SK-N-SH (cell line): ENCODE measurements around the gene ADK. TPM values are rescaled to one million over a fixed set of nuclear protein-coding genes. Genes with fewer than 3 reads are reported as not detected.
A peak's percentile ranks its signal among the peaks of the same experiment; 100 is the strongest.

Experiments
- CTCF ChIA-PET: fragments of 300-600, 350-600 bp; formaldehyde crosslinking; extraction: SDS; loops from one replicate; lab custom pipeline; 2021; lab: Yijun Ruan, JAX
- POLR2A ChIA-PET: fragments of 350-600 bp; sonication (Branson Sonifier 250); formaldehyde crosslinking; extraction: SDS; loops from one replicate; lab custom pipeline; 2020; ENCODE audit warnings: antibody characterized with exemption, inconsistent platforms; lab: Yijun Ruan, JAX
- DNase-seq: peaks from one replicate; pipeline ENCODE4 v3.0.0; 2012
- H2AFZ ChIP-seq: fragments of 200-600 bp; sonication (generic); 2 replicates; pipeline ENCODE4 v1.8.1; 2016; ENCODE audit warnings: antibody characterized with exemption, mild to moderate bottlenecking, low read depth
- H3F3A ChIP-seq: fragments of 200-600 bp; sonication (generic); replicated peaks from 2 replicates; pipeline ENCODE3; 2016; ENCODE audit warnings: antibody characterized with exemption, mild to moderate bottlenecking; ENCODE audit not compliant: insufficient read depth
- H3K27ac ChIP-seq, 2 experiments: fragments of 200-500 bp in 1 of 2; fragments of 200-600 bp in 1 of 2; sonication (Bioruptor generic) in 1 of 2; sonication (generic), shearing (Covaris generic) in 1 of 2; 2 replicates each; pipeline versions ENCODE4 v1.5.1 to v1.6.1; 2014 to 2016; ENCODE audit warnings: low read depth in 2 of 2, inconsistent platforms in 1 of 2, low read length in 1 of 2, mild to moderate bottlenecking in 1 of 2, mixed read lengths in 1 of 2
- H3K27me3 ChIP-seq: fragments of 200-600 bp; sonication (generic), shearing (Covaris generic); 2 replicates; pipeline ENCODE4 v1.6.1; 2016; ENCODE audit warnings: mixed run types; ENCODE audit not compliant: insufficient read depth
- H3K36me3 ChIP-seq, 2 experiments: fragments of 200-500 bp in 1 of 2; fragments of 200-600 bp in 1 of 2; sonication (Bioruptor generic) in 1 of 2; sonication (generic) in 1 of 2; replicated peaks in 1 of 2; 2 replicates each; pipeline versions ENCODE3 to v1.5.1; 2014 to 2016; ENCODE audit warnings: low read length in 1 of 2, mild to moderate bottlenecking in 1 of 2; ENCODE audit not compliant: insufficient read depth in 2 of 2, control insufficient read depth in 1 of 2
- H3K4me1 ChIP-seq, 2 experiments: fragments of 200-500 bp in 1 of 2; fragments of 200-600 bp in 1 of 2; sonication (Bioruptor generic) in 1 of 2; sonication (generic), shearing (Covaris generic) in 1 of 2; 2 replicates each; pipeline versions ENCODE4 v1.5.1 to v1.6.1; 2014 to 2016; ENCODE audit warnings: low read depth in 1 of 2, low read length in 1 of 2, mixed run types in 1 of 2; ENCODE audit not compliant: insufficient read depth in 2 of 2, control insufficient read depth in 1 of 2
- H3K4me2 ChIP-seq: fragments of 200-600 bp; sonication (generic), shearing (Covaris generic); 2 replicates; pipeline ENCODE4 v1.6.1; 2017; ENCODE audit warnings: mixed run types
- H3K4me3 ChIP-seq, 2 experiments: fragments of 200-500 bp in 1 of 2; fragments of 200-600 bp in 1 of 2; sonication (Bioruptor generic) in 1 of 2; sonication (generic), shearing (Covaris generic) in 1 of 2; 2 replicates each; pipeline versions ENCODE4 v1.5.1 to v1.8.1; 2014 to 2016; ENCODE audit warnings: low read depth in 2 of 2, inconsistent platforms in 1 of 2, low read length in 1 of 2, mild to moderate bottlenecking in 1 of 2, mixed read lengths in 1 of 2, moderate library complexity in 1 of 2
- H3K79me2 ChIP-seq: fragments of 200-600 bp; sonication (generic); 2 replicates; pipeline ENCODE4 v1.8.1; 2017; ENCODE audit warnings: mild to moderate bottlenecking; ENCODE audit not compliant: insufficient read depth
- H3K9ac ChIP-seq: fragments of 200-600 bp; sonication (generic); 2 replicates; pipeline ENCODE4 v1.6.1; 2017; ENCODE audit warnings: mixed run types
- H3K9me2 ChIP-seq: fragments of 200-600 bp; sonication (generic); 2 replicates; pipeline ENCODE4 v1.6.1; 2017; ENCODE audit warnings: mixed run types
- H3K9me3 ChIP-seq: fragments of 200-600 bp; sonication (generic); 2 replicates; pipeline ENCODE4 v1.6.1; 2017; ENCODE audit warnings: mixed run types, mild to moderate bottlenecking, moderate library complexity
- H4K20me1 ChIP-seq: fragments of 200-600 bp; sonication (generic); 2 replicates; pipeline ENCODE4 v1.6.1; 2017; ENCODE audit warnings: mild to moderate bottlenecking, mixed run types; ENCODE audit not compliant: insufficient read depth
- ELF1 ChIP-seq: IDR thresholded peaks from 2 replicates; pipeline ENCODE4 v1.4.0; 2012
- EP300 ChIP-seq, 2 experiments: IDR thresholded peaks; 2 replicates each; pipeline versions ENCODE4 v1.4.0 to v1.6.1; 2012; ENCODE audit warnings: borderline replicate concordance in 1 of 2, low read depth in 1 of 2, low read length in 1 of 2
- EZH2phosphoT487 ChIP-seq: fragments of 200-600 bp; sonication (generic); IDR thresholded peaks from 2 replicates; pipeline ENCODE4 v1.6.1; 2017; ENCODE audit warnings: low read depth, mixed run types, mild to moderate bottlenecking, antibody characterized with exemption, moderate library complexity, borderline replicate concordance
- FOXJ3 ChIP-seq: sonication (generic); formaldehyde crosslinking; IDR thresholded peaks from 2 replicates; pipeline ENCODE4 v1.5.1; 2020; ENCODE audit warnings: mild to moderate bottlenecking, missing genetic modification reagents
- GABPA ChIP-seq: IDR thresholded peaks from 2 replicates; pipeline ENCODE4 v1.4.0; 2012; ENCODE audit warnings: low read depth, mild to moderate bottlenecking
- NFIC ChIP-seq: IDR thresholded peaks from 2 replicates; pipeline ENCODE4 v1.4.0; 2012; ENCODE audit warnings: borderline replicate concordance
- NRF1 ChIP-seq: IDR thresholded peaks from 2 replicates; pipeline ENCODE4 v1.6.1; 2012; ENCODE audit warnings: low read depth, mild to moderate bottlenecking, low read length
- PBX3 ChIP-seq: IDR thresholded peaks from 2 replicates; pipeline ENCODE4; 2012
- RAD21 ChIP-seq: IDR thresholded peaks from 2 replicates; pipeline ENCODE4 v1.6.1; 2012; ENCODE audit warnings: mild to moderate bottlenecking, low read length
- RFX5 ChIP-seq: IDR thresholded peaks from 2 replicates; pipeline ENCODE4 v1.6.1; 2012; ENCODE audit warnings: mild to moderate bottlenecking, improper control_type of control experiment, low read length
- SIN3A ChIP-seq: IDR thresholded peaks from 2 replicates; pipeline ENCODE4 v1.6.1; 2012; ENCODE audit warnings: low read depth, mild to moderate bottlenecking, low read length, moderate library complexity, borderline replicate concordance
- TAF1 ChIP-seq: IDR thresholded peaks from 2 replicates; pipeline ENCODE4 v1.6.1; 2012; ENCODE audit warnings: low read depth, mild to moderate bottlenecking, low read length, moderate library complexity, borderline replicate concordance
- TCF12 ChIP-seq: IDR thresholded peaks from 2 replicates; pipeline ENCODE4 v1.4.0; 2012
- WGBS: methylation state at CpG from one replicate; pipeline ENCODE4 v1.1.6; 2017; ENCODE audit warnings: low lambda C conversion rate; 5-methylcytosine and 5-hydroxymethylcytosine counted together
- polyA plus RNA-seq, 3 experiments: library from polyadenylated mRNA; depleted of rRNA; stranded (reverse); fragments of >200 nt; gene quantifications; 2 replicates each; pipeline ENCODE4 v1.2.3, GENCODE V29; 2012
- TF ChIP-seq, protein P1 (sequence below): fragments of 150-350 bp; IDR thresholded peaks from 2 replicates; pipeline ENCODE4 v1.6.1; 2016; ENCODE audit warnings: mild to moderate bottlenecking, low read depth, low read length
- TF ChIP-seq, protein P2 (sequence below): IDR thresholded peaks from 2 replicates; pipeline ENCODE4 v1.4.0; 2012; ENCODE audit warnings: low read depth
- TF ChIP-seq, protein P3 (sequence below): IDR thresholded peaks from 2 replicates; pipeline ENCODE4 v1.4.0; 2012; ENCODE audit warnings: low read depth, borderline replicate concordance
- TF ChIP-seq, protein P4 (sequence below): IDR thresholded peaks from 2 replicates; pipeline ENCODE4 v1.4.0; 2012; ENCODE audit warnings: low read depth, borderline replicate concordance

The ADK gene
- polyA plus RNA-seq, 1 of the 3 experiments (the other 2 are of a cell fraction): 25.1 TPM

GRCh38 chr10:74330646-74331045, 179.6 kb downstream of the ADK start:
- no peak overlapping the region for H2AFZ ChIP-seq
- H3F3A ChIP-seq: peaks cover 27% of the 10 kb centered on the region
- no peak overlapping the region for H3K4me2 ChIP-seq
- no peak overlapping the region for H3K9ac ChIP-seq
- H3K79me2 ChIP-seq: peaks cover 43% of the 10 kb centered on the region
- H3K27ac ChIP-seq: peak overlapping the region in 1 of 2 experiments; percentile 48; a peak in 2 of 4 replicates
- H3K36me3 ChIP-seq: peaks cover 0 to 12% of the 10 kb centered on the region in 2 experiments
- H3K27me3 ChIP-seq: no peaks in the 10 kb centered on the region
- H3K9me3 ChIP-seq: peaks cover 7% of the 10 kb centered on the region; the same call in 1 of the 2 replicates
- H4K20me1 ChIP-seq: no peaks in the 10 kb centered on the region
- CTCF ChIA-PET: no interaction called here
- no peaks in the 10 kb centered on the region for H3K9me2 ChIP-seq
- TF ChIP-seq, protein P1, sequence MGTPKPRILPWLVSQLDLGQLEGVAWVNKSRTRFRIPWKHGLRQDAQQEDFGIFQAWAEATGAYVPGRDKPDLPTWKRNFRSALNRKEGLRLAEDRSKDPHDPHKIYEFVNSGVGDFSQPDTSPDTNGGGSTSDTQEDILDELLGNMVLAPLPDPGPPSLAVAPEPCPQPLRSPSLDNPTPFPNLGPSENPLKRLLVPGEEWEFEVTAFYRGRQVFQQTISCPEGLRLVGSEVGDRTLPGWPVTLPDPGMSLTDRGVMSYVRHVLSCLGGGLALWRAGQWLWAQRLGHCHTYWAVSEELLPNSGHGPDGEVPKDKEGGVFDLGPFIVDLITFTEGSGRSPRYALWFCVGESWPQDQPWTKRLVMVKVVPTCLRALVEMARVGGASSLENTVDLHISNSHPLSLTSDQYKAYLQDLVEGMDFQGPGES: no peak
- TF ChIP-seq GABPA (no peak), NFIC (no peak), RFX5 (no peak), ELF1 (no peak), TAF1 (no peak), FOXJ3 (CRISPR knock-in tag) (no peak), EZH2phosphoT487 (no peak), NRF1 (no peak), EP300 (IDR thresholded peaks at IDR 0.05; ENCODE audit: borderline replicate concordance in 1 of 2, low read depth in 1 of 2, low read length in 1 of 2) (no peak), TCF12 (no peak)
- TF ChIP-seq, protein P2, sequence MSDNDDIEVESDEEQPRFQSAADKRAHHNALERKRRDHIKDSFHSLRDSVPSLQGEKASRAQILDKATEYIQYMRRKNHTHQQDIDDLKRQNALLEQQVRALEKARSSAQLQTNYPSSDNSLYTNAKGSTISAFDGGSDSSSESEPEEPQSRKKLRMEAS: no peak
- TF ChIP-seq, all 33 proteins: peak for 0
- Histone ChIP-seq H3K4me3 (no peak overlapping the region), H3K4me1 (peaks cover 7 to 8% of the 10 kb centered on the region in 2 experiments; a peak in 2 of 4 replicates)
- WGBS: 100% methylated on average over 3 of the region's 3 CpGs
- no peak for DNase-seq
- POLR2A ChIA-PET: no interaction called here

DNA sequence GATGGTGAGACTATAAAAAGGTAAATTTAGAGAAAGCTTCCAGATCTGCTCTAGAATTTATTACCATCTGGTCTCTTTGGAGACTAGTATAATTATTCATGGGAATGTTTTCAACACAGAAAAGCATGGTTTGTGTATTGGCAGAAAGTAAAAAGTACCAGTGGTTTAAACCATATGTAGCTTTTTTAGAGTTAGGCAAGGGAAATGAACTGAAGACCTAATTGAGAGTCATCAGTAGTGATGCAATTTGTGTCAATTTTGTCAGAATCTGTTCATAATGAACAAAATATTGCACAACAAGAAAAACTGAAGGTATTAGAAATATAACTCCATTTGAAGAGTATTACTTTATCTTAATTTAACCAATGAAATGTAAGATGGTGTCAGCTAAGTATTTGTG, 181.4 kb downstream of the ADK start:
- no peaks in the 10 kb centered on the region for H3K9me2 ChIP-seq
- peaks cover 0 to 12% of the 10 kb centered on the region in 2 experiments for H3K36me3 ChIP-seq
- H3K79me2 ChIP-seq: peaks cover 26% of the 10 kb centered on the region
- H3F3A ChIP-seq: peaks cover 33% of the 10 kb centered on the region
- H3K9me3 ChIP-seq: peaks cover 7% of the 10 kb centered on the region; the same call in 1 of the 2 replicates
- H4K20me1 ChIP-seq: no peaks in the 10 kb centered on the region
- no peaks in the 10 kb centered on the region for H3K27me3 ChIP-seq
- no peak overlapping the region for H3K4me3 ChIP-seq
- H3K4me1 ChIP-seq: peaks cover 8 to 9% of the 10 kb centered on the region in 2 experiments; a peak in 3 of 4 replicates
- peak overlapping the region; percentile 51; the same call in 1 of the 2 replicates for H3K9ac ChIP-seq
- TF ChIP-seq EP300 (IDR thresholded peaks at IDR 0.05; ENCODE audit: borderline replicate concordance in 1 of 2, low read depth in 1 of 2, low read length in 1 of 2) (0 out of 4 replicates have a peak, but pooled peaks of 1 of the 2 experiments have one; percentile 14), TCF12 (peak; percentile 55), SIN3A (no peak), RAD21 (no peak), EZH2phosphoT487 (no peak), PBX3 (peak; percentile 48; the same call in 1 of the 2 replicates)
- TF ChIP-seq, protein P3, sequence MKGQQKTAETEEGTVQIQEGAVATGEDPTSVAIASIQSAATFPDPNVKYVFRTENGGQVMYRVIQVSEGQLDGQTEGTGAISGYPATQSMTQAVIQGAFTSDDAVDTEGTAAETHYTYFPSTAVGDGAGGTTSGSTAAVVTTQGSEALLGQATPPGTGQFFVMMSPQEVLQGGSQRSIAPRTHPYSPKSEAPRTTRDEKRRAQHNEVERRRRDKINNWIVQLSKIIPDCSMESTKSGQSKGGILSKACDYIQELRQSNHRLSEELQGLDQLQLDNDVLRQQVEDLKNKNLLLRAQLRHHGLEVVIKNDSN: no peak
- TF ChIP-seq, protein P1: no peak
- TF ChIP-seq, protein P4, sequence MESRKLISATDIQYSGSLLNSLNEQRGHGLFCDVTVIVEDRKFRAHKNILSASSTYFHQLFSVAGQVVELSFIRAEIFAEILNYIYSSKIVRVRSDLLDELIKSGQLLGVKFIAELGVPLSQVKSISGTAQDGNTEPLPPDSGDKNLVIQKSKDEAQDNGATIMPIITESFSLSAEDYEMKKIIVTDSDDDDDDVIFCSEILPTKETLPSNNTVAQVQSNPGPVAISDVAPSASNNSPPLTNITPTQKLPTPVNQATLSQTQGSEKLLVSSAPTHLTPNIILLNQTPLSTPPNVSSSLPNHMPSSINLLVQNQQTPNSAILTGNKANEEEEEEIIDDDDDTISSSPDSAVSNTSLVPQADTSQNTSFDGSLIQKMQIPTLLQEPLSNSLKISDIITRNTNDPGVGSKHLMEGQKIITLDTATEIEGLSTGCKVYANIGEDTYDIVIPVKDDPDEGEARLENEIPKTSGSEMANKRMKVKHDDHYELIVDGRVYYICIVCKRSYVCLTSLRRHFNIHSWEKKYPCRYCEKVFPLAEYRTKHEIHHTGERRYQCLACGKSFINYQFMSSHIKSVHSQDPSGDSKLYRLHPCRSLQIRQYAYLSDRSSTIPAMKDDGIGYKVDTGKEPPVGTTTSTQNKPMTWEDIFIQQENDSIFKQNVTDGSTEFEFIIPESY: no peak
- ChIA-PET CTCF (interaction anchor here (0.6 to 1.3 kb wide), 3 partner anchors 10 to 768 kb away, joined by 3 to 4 read pairs (median 3); no protein-coding TSS in a partner anchor), POLR2A (no interaction called here)
- peak overlapping the region; percentile 46; the same call in 1 of the 2 replicates for H3K4me2 ChIP-seq
- DNase-seq: no peak
- H3K27ac ChIP-seq: peak overlapping the region; percentile 81 to 94; a peak in 3 of 4 replicates
- no peak overlapping the region for H2AFZ ChIP-seq
